Stimulated activated CD8-positive, alpha-beta memory T cell treated with anti-CD3 and anti-CD28 coated beads, Interleukin-2, amount 100 ng/mL, for 1 hour (primary cell): ENCODE data around the gene CCDC85C.

Source experiments
- DNase-seq, 2 donors: peaks; one replicate each; pipeline ENCODE4 v3.0.0-alpha.2; 2020; ENCODE audit warnings: low read depth in 2 of 2

CCDC85C gene

DNA sequence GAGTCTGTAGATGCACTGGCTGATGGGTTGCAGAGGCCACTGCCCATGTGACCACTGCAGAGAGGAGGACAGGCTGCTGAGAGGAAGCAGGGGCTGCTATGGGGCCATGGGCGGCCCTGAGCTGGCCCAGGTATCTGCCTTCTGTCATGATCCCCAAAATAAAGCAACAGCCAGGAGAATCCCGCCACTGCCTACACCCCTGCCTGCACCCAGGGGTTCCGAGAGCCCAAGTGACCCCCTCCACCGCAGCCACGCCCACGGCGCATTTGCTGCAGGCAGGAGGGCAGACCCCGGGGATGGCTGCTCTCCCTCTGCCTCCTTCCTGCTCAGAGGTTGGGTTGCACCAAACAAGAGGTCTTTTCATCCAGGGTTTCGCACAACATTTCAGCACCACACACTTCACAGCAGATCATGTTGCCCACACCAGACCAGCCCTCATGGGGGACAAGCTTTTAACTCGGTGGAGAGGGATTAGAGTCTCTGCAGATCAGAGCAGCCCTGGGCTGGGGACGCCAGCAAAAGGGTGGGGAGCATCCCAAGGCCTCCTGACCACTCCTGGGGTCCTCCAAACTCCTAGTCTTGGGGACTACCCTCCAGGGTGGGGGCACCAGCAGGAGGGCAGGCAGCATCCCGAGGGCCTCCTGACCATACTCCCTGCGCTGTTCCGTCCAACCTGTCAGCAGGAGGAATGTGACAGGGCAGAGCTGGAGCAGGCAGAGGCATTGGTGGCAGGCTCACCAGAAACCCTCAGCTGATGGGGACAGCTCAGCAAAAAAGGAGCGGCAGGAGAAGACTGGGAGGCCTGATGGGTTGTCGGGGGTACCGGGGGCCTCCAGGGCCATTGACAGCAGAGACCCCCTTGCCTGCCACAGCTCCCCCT lies 14.1 kb downstream of the CCDC85C start:
- no peak for DNase-seq

DNA sequence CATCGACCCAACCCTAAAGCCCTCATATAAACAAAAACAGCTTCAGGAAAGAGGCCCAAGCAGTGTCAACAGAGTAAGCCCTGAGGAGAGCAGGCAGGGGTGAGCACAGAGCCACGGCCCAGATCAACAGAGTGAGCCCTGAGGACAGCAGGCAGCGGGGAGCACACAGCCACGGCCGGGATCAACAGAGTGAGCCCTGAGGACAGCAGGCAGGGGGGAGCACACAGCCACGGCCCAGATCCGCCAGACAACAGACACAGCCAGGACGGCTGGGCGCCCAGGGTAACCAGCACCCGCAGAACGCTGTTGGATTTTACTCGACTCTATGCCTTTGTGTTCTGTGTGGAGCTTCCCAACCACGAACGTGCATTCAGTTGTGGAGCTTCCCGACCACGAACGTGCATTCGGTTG lies 15.0 kb downstream of the CCDC85C start:
- DNase-seq, result no peak

- no peak for DNase-seq
These were observed 16.3 kb downstream of the CCDC85C start for GRCh38 chr14:99587460-99588278.

DNA sequence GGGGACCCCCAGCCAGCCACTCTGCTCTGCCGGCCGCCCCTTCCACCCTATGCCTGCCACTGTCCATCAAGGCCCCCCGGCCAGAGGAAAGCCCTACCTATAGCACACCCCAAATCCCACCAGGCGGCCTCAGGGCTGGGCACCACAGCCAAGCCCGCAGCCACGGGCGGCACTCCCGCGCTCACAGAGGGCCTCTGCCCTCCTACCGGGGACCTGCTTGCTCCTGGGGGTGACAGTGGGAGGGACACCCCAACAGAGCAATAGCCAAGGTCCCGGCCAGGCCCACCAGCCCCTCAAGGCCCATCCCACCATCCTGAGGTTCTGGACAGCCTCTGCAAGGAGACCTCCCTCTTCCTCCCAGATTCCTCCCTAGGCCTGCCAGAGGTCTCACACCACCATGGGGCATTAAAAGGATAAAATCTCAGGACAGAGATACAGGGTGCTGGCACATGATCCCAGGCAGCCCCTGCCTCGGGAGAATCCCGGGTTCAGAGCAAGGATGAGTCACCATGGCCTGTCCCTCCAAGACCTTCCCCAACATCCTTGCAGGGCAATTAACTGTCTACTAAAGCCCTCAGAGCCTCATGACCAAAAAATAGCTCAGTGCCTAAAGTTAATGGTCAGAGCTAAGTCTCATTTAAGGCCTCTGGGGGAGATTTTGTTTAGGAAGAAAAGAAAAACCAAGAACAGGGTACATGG lies 17.1 kb downstream of the CCDC85C start:
- DNase-seq, result no peak

GRCh38 chr14:99586054-99586760 lies 17.8 kb downstream of the CCDC85C start:
- DNase-seq, result no peak

DNA sequence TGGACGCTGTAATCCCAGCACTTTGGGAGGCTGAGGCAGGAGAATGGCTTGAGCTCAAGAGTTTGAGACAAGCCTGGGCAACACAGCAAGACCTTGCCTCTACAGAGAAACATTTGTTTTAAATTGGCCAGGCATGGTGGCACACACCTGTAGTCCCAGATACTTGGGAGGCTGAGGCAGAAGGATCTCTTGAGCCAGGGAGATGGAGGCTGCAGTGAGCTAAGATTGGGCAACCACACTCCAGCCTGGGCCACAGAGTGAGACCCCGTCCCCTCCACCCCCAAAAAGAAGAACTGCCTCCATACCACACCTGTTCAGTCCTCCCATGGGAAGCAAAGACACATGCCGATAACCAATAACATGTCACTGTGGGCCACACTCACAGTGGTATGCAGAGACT lies 19.2 kb downstream of the CCDC85C start:
- no peak for DNase-seq

GRCh38 chr14:99581938-99582337 lies 22.1 kb downstream of the CCDC85C start:
- no peak for DNase-seq

GRCh38 chr14:99581374-99581773 lies 22.6 kb downstream of the CCDC85C start:
- no peak for DNase-seq

DNA sequence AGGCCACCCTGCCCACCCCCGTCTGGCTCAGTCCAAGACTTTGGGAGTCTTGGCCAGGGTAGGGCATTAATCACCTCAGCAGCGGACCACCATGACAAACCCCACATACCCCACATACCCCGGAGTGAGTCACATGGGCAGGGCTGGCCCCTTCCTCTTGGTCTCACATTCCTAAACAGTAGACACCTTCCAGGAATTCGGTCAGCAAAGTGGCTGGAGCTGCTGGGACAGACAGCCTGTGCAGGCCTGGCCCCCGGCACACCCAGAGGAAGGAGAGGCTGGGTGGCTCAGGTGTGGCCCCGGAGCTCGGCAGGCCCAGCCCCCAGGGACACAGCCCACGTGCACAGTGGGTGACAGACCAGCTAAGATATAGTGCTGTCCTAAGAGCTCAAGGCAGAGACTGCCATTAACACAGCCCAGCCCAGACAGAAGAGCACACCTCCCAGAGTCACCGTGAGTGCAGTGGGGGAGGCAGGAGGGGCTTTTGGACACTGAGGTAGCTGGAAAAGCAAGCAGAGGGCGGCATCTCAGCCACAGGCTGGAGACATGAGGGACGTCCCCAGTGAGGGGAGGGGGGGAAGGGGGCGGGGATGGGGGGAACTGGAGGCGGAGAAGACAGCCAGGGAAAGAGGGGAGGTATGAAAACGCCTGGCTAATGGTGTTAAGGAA lies 24.0 kb downstream of the CCDC85C start:
- no peak for DNase-seq

DNA sequence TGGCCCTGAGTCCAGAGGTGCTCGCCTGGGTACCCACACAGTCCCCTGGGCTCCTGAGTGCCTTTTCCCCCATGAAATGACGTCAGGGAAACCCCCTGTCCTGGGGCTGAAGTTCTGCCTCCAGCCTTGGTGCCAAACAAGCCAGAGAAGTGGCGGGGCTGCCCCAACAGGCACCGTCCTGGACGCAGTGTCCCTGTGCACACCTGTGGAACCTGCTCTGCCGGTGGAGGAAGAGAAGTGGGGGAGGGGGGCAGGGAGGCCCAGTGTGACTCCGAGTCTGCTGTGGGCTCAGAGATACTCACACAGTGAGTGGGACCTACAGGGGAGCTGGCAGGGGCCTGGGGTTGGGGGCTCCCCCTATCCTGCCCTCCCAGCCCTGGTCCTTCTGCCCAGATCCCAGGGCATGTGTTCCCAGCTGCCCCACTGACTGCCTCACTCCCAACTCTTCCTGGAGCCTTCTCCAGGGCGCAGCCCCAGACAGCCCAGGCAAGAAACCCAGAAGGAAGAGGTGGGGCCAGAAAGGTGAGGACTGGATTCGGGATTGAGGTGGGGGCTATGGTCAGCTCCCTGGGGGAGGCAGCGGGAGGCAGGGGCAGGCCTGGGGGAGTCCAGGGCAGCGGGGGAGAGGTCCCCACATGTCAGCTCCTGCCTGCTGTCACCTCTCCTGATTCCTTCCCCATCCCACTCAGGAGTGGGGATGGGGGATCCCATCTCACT lies 24.7 kb downstream of the CCDC85C start:
- no peak for DNase-seq

DNA sequence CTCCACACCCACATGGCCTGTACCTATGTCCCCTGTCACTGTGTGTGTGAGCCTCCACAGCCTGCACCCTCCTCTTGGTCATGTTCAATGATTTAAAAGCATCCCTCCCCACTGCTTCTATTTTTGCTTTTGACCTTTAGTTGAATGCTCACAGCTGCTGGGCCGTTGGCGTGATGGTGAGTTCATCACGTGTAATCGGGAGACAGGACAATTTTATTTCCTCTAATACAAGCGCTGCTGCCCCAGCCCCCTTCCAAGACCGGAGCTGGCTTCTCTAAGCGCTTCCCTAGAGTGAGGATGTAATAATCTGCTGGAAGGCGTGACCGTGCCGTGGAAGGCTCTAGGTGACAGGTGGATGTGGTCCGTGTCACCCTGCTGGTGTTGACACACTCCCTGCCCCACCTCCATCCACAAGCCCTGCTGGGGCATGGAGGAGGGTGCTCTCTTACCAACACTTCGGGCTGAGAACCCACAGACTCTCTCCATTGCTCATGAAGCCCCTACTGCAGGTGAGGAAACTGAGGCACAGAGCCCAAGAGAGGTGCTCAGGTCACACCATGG lies 25.4 kb downstream of the CCDC85C start:
- no peak for DNase-seq

DNA sequence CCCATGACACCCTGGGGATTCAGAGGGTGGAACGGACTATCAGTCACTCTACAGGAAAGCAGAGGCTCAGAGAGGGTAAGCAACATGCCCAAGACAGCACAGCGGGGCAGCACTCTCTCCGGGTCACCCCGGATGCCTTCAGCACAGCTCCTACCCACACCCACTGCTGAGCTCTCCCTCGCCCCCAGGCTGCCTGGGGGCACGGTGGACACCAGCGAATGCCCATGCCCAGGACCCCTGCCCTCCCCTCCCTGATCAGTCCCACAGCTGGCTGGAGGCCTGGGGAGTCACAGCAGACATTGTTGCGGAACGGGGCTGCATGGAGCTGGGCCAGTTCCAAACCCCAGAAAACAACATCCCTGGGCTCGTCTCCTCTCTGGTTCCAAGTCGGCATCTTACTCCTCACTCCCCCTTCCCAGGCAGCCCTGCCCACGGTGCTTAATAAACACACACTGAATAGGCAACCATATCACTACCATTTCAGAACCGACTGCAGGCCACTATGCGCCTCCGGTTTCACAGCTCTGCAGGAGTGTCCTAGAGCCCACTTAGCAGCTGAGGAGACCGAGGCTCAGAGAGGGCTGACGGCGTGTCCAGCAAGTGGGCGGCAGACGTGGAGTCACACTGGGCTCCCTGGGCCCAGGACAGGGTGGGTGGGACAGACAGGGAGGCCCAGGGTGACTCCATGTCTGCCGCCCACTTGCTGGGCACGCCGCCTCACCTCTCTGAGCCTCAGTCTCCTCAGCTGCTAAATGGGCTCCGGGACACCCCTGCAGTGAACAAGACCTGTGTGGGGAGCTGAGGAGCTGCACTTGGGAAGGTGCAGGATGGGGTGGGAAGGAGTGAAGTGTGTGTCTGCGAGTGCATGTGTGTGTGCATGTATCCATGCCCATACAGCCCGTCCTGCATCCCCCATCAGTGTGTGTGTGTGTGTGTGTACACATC lies 27.0 kb downstream of the CCDC85C start:
- DNase-seq, result no peak

DNA sequence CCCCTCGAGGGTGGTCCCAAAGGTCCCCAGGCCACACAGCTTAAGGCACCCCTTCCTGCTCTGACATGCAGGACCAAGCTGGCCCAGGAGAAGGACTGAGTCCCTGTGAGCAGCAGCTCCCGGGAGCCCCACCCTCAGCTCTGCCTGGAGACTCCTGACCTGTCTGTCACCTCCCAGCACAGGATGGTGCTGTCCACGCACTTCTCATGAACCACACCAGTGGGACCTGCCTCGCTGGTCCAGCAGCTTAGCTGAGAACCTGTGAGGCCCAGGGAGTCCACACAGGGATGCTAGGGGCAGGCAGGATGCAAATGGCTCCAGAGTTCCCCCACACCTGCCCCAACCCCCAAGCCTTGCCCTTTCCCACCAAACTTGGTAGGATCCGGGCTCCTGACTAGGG lies 27.7 kb downstream of the CCDC85C start:
- no peak for DNase-seq

DNA sequence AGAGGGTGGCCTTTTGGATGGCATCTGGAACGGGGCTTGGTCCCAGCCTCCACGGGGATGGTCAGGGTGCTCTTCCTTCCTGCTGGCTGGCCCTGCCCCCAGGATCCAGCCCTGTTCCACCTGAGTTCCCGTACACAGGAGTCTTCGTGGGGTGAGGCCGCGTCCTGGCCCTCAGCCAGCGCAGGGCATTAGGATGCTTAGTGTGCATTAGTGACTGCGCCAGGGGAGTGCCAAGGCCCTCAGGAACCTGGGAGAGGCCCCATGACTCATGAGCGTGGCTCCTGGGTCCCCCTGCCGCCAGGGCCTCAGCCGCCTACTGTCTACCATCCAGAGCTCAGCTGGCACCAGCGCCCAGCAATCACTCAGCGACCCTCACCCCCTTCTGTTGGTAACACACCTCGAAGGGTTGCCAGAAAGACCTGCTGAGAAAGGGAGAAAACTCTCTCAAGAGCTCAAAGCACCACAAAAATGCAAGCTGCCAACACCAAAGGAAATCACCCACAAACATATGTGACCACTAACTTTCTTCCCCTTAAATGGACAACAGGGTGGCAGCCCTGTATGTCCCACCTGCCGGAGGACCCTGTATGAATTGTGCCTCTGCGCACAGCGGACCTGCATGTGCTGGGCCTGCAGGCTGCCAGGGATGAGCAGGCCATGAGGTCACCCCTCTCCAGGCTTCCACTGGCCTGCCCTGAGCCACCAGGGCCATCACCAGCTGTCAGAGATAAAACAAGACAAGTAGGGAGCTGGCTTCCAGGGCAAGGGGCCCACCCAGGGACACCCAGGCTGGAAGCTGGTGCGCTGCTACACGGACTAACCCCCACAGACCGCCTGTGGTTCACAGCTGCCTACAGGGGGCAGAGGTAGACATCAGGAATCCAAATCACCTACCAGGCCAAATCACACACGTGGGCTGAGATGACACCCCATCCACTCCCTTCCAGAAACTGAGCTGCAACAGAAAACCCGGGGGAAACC lies 28.7 kb downstream of the CCDC85C start:
- no peak for DNase-seq

DNA sequence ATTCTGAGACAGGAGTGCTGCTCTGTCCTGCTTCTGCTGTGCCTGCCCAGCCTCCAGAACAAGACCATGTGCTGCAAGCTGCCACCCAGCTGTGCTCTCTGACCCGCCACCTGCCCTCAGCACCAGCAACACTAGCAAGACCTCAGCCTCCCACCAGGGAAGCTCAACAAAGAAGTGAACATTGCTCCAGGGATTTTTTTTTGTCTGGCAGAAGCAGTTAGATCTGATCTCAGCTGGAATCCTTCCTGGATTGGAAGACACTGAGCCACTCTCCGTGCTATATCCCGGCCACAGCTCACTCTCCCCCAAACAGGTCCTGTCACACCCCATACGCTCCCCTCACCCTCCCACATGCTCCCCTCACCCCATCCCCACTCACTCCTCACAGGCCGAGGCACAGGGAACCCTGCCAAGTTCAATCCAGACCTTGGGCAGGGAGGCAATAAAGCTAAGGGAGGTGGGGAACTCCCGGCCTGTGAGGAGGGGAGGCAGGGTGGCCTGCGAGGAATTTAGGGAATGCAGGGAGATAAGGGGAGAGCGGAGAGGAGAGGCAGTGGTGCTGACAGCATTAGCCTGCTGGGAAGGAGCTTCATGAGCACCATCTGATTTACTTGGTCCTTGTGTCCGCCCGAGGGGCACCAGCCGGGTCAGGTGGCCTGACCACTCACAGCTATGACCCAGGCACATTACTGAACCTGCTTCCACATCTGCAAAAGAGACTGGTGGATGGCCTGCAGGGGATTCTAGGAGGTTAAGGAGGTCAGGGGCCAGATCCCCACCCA lies 29.7 kb downstream of the CCDC85C start:
- DNase-seq, result no peak

GRCh38 chr14:99573436-99574098 lies 30.4 kb downstream of the CCDC85C start:
- no peak for DNase-seq

GRCh38 chr14:99573000-99573330 lies 31.0 kb downstream of the CCDC85C start:
- DNase-seq, result no peak
